Metanephros (tissue), 2 donors: Measurements from ENCODE around the gene CADM4. TPM values are rescaled to one million over a fixed set of nuclear protein-coding genes. Genes with fewer than 3 reads are reported as not detected.

Experiments
- small RNA-seq: library from RNA; depleted of rRNA; stranded (forward); fragments of <200 nt; gene quantifications from one replicate; pipeline ENCODE3, GENCODE V24; 2014; ENCODE audit warnings: low replicate concordance
- total RNA-seq: library from RNA; depleted of rRNA; stranded (reverse); fragments of >200 nt; gene quantifications from one replicate; pipeline ENCODE4 v1.2.3, GENCODE V29; 2014

The CADM4 gene
- total RNA-seq = 24.4 TPM

DNA sequence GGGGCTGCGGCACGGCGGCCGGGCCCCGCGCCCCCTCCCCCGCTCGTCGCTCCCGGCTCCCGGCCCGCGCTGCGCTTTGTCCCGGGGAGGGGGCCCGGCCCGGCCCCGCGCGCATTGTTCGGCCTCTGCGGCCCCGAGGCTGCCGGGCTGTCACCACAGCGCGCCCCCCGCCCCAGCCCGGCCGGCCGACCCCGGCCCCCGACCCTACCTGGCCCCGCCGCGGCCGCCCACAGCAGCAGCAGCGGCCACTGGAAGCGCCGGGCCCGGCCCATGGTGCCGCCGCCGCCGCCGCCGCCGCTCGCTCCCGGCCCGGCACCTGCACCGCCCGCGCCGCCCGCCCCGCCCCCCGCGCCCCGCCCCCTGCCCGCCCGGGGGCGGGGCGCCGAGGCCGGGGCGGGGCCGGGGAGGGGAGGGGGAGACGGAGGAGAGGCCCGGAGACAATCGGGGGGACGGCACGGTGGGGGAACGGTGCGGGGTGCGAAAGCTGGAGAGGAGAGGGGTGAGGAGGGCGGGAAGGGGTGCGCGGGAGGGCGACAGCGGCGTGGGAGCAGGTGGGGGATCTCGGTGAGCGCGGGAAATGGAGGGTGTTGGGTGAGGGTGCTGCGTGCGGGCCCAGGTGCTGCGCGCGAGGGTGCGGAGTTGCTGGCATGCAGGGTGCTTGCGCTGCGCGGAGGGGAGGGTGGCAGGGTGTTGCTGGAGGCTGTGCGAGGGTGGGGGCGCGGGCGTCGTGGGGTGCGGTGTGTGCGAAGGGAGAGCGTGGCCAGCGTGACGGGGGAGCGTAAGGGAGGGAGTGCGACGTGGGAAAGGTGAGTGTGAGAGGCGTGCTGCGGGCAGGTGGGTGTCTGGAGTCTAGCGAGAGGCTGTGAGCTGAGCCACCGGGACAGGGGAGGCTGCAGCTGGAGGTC lies at the start of gene CADM4:
Gene CADM4, minus strand, starts transcription at position 332 of the 905 bp plus-strand sequence. Its CDS starts 60 bp downstream, at position 272.

GRCh38 chr19:43619262-43620060 lies 20.2 kb downstream of the CADM4 start, which contains the start of gene ZNF428:
TSS of gene ZNF428 (minus strand) at chr19:43619629. CDS start at chr19:43614304, 5,325 bp downstream.

GRCh38 chr19:43611788-43612187 lies 27.9 kb downstream of the CADM4 start, which contains the start of gene SRRM5:
TSS of gene SRRM5 (plus strand) at chr19:43612088. CDS start at chr19:43612122, 34 bp downstream.

DNA sequence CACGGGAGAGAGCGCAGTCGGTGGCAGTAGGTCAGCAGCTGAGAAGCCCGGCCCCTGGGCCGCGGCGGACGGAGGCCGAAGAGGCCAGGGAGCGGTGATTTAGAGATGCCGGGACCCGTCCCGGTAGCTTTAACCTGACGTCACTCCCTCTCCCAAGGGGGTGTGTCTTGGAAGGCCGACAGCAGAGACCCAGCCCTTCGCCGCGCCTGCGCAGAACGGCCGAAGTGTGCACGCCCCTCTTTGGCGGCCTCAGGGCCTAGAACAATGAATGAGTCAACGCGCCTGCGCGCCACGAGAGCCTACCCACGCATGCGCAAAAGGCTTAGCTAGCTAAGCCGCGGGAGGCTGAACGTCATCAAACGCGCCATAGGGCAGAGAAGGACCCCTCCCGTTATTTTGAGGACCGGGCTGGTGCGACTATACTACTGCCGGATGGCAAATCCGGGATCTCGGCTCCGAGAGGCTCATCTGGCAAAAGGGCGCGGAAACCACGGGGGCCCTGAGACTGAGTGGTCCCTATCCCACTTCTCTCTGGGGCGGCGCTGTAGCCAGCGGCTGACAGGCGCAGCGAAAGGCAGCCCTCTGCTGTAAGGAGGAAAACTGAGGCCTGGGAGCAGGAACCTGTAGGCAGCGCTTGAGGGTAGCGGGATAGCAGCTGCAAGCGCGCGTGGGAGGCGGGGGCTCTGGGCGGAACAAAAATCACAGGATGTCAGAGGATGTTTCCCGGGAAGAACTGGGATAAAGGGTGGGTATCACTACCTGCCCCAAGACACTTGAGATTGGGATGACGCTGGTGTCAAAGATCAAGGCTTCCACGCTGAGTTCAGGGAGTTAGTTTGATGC lies 43.4 kb downstream of the CADM4 start, which contains the start of the genes IRGQ and ZNF576:
Gene IRGQ, minus strand, starts transcription at position 136 of the 843 bp plus-strand sequence. CDS start 796 bp downstream, outside the sequence.
Gene ZNF576, plus strand, starts transcription at position 597 of the 843 bp plus-strand sequence. CDS start 514 bp downstream, outside the sequence.

DNA sequence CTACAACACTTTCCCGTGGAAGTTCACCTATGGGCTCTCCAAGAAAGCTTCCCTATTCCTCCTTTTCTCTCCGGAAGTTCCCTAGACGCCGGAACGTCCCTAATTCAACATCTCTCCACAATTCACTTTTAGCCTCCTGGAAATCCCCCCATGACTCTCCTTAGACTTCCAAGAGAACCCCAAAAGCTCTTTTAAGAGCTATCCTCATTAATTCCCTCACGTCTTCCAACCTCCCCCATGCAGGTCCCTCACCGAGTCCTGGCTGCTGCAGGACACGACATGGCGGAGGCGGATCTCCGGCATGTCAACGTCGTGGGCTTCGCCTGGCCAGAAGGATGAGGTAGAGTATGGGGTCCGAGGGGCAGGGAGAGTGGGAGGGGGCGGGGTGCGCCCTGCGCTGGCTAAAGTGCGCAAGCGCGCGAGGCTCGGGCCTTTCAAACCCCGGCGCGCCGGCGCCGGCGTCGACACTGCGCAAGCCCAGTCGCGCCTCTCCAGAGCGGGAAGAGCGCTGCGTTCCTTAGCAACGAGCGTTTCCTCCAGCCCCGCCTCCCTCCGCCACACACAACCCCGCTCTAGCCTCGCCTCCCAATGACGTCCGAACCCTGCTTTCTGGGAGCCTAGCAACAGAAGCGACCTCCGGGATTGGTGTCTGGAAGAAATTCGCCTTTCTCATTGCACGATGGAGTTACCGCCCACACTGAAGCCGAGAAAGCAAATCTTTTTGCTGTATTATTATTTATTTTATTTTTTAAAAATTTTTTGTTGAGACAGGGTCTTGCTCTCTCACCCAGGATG lies 64.3 kb downstream of the CADM4 start, which contains the start of the genes PINLYP and XRCC1:
Gene PINLYP, plus strand, starts transcription at position 646 of the 795 bp plus-strand sequence. CDS start 1,391 bp downstream, outside the sequence.
Gene XRCC1, minus strand, starts transcription at position 372 of the 795 bp plus-strand sequence. Its CDS starts 69 bp downstream, at position 303.

Small RNAs within 50 kb of the gene (small RNA-seq; reads per million reads assigned to genes)
- not detected for gene RN7SL368P

Other genes starting within 250 kb of the CADM4 start
- not detected for gene TEX101, start 225.0 kb downstream of the CADM4 start, total RNA-seq
- gene LYPD3, start 174.2 kb downstream of the CADM4 start, total RNA-seq = 0.70 TPM
- 22.1 TPM for gene PHLDB3, start 135.1 kb downstream of the CADM4 start, total RNA-seq
- gene ETHE1, start 112.6 kb downstream of the CADM4 start, total RNA-seq = 28.1 TPM
- 1.8 TPM for gene ZNF575, start 106.7 kb downstream of the CADM4 start, total RNA-seq
- gene XRCC1, start 64.3 kb downstream of the CADM4 start, total RNA-seq = 22.9 TPM
- gene PINLYP, start 64.0 kb downstream of the CADM4 start, total RNA-seq = 9.5 TPM
- gene IRGQ, start 43.7 kb downstream of the CADM4 start, total RNA-seq = 33.1 TPM
- gene ZNF576, start 43.3 kb downstream of the CADM4 start, total RNA-seq = 9.4 TPM
- gene SRRM5, start 27.8 kb downstream of the CADM4 start, total RNA-seq = 0.06 TPM
- gene ZNF428, start 20.2 kb downstream of the CADM4 start, total RNA-seq = 90.2 TPM
- 16.9 TPM for gene PLAUR, start 30.3 kb upstream of the CADM4 start, total RNA-seq
- gene IRGC, start 76.2 kb upstream of the CADM4 start, total RNA-seq = not detected
- gene SMG9, start 115.1 kb upstream of the CADM4 start, total RNA-seq = 23.2 TPM
- gene KCNN4, start 141.1 kb upstream of the CADM4 start, total RNA-seq = 3.7 TPM
- 0.99 TPM for gene LYPD5, start 162.6 kb upstream of the CADM4 start, total RNA-seq
- gene ZNF283, start 187.5 kb upstream of the CADM4 start, total RNA-seq = 26.7 TPM
- gene ZNF404, start 244.1 kb upstream of the CADM4 start, total RNA-seq = 2.9 TPM